Measurements from ENCODE around the gene FLT4. TPM values are rescaled to one million over a fixed set of nuclear protein-coding genes. Genes with fewer than 3 reads are reported as not detected.

FLT4 gene
- total RNA-seq, 1 experiment from 2014 or later, result 6.3 TPM

DNA sequence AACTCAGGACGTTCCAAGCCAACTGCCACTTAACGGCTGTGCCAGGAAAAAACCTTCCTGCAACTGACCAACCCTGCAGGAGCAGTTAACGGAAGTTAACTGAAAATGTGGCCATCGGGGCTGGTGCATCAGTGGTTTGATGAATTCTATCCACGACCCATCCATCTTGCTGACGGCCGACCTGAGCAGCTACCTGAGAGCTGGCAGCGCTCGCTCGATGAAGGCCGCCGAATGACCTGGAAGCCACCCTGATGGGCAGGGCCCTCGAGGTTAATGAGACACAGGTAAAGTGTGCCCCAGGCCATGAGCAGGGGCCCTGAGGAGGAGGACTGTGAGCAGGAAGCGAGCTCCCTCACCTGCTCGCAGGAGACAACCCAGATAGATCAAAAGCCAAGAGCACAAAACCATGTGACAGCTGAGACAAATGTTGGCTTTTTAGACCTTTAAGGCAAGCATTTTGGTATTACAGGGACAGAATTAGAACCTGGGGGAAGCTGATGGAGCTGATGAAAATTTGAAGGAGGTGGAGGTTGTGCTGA lies 35.3 kb upstream of the FLT4 start:
- Histone ChIP-seq H2BK120ac (ENCODE audit: low read depth, low read length, poor library complexity, severe bottlenecking) (no peak overlapping the region), H3K9me3 (ENCODE audit: control insufficient read depth, low read depth, low read length) (peaks cover 6% of the 10 kb centered on the region), H4K20me1 (ENCODE audit: control insufficient read depth, insufficient read depth, insufficient read length) (no peaks in the 10 kb centered on the region), H3K4ac (ENCODE audit: low read depth, low read length) (no peak overlapping the region), H2BK15ac (ENCODE audit: low read depth, low read length) (no peak overlapping the region; the same call in 1 of the 2 replicates), H2BK20ac (ENCODE audit: low read depth, low read length, poor library complexity, severe bottlenecking) (no peak overlapping the region), H2AK5ac (ENCODE audit: insufficient read length, low read length) (no peak overlapping the region), H2AFZ (ENCODE audit: low read length) (no peak overlapping the region), H2BK12ac (ENCODE audit: insufficient read length, low read depth, low read length) (no peak overlapping the region), H4K91ac (ENCODE audit: insufficient read length, low read depth, low read length) (no peak overlapping the region), H3K23me2 (ENCODE audit: insufficient read length, low read depth, low read length, poor library complexity, severe bottlenecking) (no peaks in the 10 kb centered on the region), H3K23ac (ENCODE audit: insufficient read length, low read depth, low read length) (no peak overlapping the region), H2BK5ac (ENCODE audit: insufficient read length, low read length) (no peak overlapping the region), H3T11ph (ENCODE audit: low read length) (no peak overlapping the region), H3K14ac (ENCODE audit: insufficient read depth, low read length) (no peak overlapping the region), H3K27me3 (ENCODE audit: insufficient read depth, low read length) (no peaks in the 10 kb centered on the region), H4K8ac (replicated peaks; ENCODE audit: insufficient read length, low read depth, low read length) (no peak overlapping the region), H3K79me1 (ENCODE audit: insufficient read depth, low read depth, low read length, poor library complexity, severe bottlenecking) (no peaks in the 10 kb centered on the region), H4K5ac (ENCODE audit: insufficient read length, low read depth, low read length) (no peak overlapping the region), H3K9ac (ENCODE audit: extremely low read depth, insufficient read length, low read length) (no peak overlapping the region), H3K4me2 (ENCODE audit: insufficient read depth, insufficient read length, low read length) (no peak overlapping the region), H3K27ac (ENCODE audit: insufficient read length, low read depth, low read length) (no peak overlapping the region), H3K18ac (ENCODE audit: insufficient read length, low read depth, low read length) (no peak overlapping the region), H3K56ac (ENCODE audit: insufficient read length, low read depth, low read length) (no peak overlapping the region), H3K4me1 (ENCODE audit: insufficient read depth, low read length) (peaks cover 6% of the 10 kb centered on the region), H3K79me2 (ENCODE audit: insufficient read depth, low read length) (no peaks in the 10 kb centered on the region)
- WGBS (ENCODE audit: extremely low coverage, insufficient read length, low lambda C conversion rate), result no CpG with 5 or more reads among the region's 15 CpGs
- Mint-ChIP-seq H3K27ac (peak overlapping the region in 1 of 3 experiments; percentile 60; a peak in 1 of 7 replicates), H3K4me1 (peaks cover 20 to 24% of the 10 kb centered on the region in 2 experiments), H3K27me3 (ENCODE audit: low read depth) (peaks cover 17% of the 10 kb centered on the region), H3K36me3 (ENCODE audit: insufficient read depth in 1 of 3, low read depth in 3 of 3) (peaks cover 0 to 9% (median 2%) of the 10 kb centered on the region in 3 experiments; a peak in 4 of 7 replicates), H3K4me3 (no peak overlapping the region), H3K9me3 (peaks cover 12 to 16% of the 10 kb centered on the region in 2 experiments)
- no peak for TF ChIP-seq CTCF (conservative IDR thresholded peaks at IDR 0.05)
- no peak for DNase-seq

All from H9 (cell line).